ENCODE data around the gene PATL1. TPM values are rescaled to one million over a fixed set of nuclear protein-coding genes. Genes with fewer than 3 reads are reported as not detected.

PATL1 gene
- total and polyA plus RNA-seq, 11 donors = 9.3 to 33.3 (median 23.9) TPM

- intact Hi-C loops (cut with DNase I) = loop anchor here in 5 of 10 donors (5.0 to 10.0 kb wide), 5 partner anchors 76 to 141 kb away; partner anchors contain the start of gene STX3 (in 1 of the 5)
- TF ChIP-seq POLR2A (IDR thresholded peaks at IDR 0.05) (no peak), CTCF (IDR thresholded peaks at IDR 0.05) (no peak)
Observed at GRCh38 chr11:59678813-59679165, 10.0 kb upstream of the PATL1 start.

GRCh38 chr11:59678118-59678812 lies 9.4 kb upstream of the PATL1 start:
- 86 to 92% (median 91%) methylated on average over 2 of the region's 2 CpGs for WGBS, 4 donors
- Histone ChIP-seq H3K4me3 (no peak overlapping the region), H3K4me1 (no peaks in the 10 kb centered on the region), H3K27me3 (peaks cover 0 to 4% (median 0%) of the 10 kb centered on the region in 9 donors), H3K27ac (no peak overlapping the region), H3K36me3 (no peaks in the 10 kb centered on the region), H3K9me3 (no peaks in the 10 kb centered on the region)
- DNase-seq = no peak
- TF ChIP-seq POLR2A (IDR thresholded peaks at IDR 0.05) (no peak), CTCF (IDR thresholded peaks at IDR 0.05) (peak in 1 of 12 donors; percentile 18)
- intact Hi-C loops (cut with DNase I) = loop anchor here in 5 of 10 donors (5.0 to 10.0 kb wide), 5 partner anchors 77 to 141 kb away; partner anchors contain the start of gene STX3 (in 1 of the 5)
- ATAC-seq = no peak

More at GRCh38 chr11:59678813-59679165, 10.0 kb upstream of the PATL1 start:
- WGBS, 4 donors = 84 to 94% (median 93%) methylated on average over 3 of the region's 3 CpGs
- ATAC-seq = no peak
- H3K4me1 ChIP-seq = no peaks in the 10 kb centered on the region
- H3K36me3 ChIP-seq = no peaks in the 10 kb centered on the region
- H3K27me3 ChIP-seq = peaks cover 0 to 4% (median 0%) of the 10 kb centered on the region in 9 donors
- no peaks in the 10 kb centered on the region for H3K9me3 ChIP-seq
- no peak overlapping the region for H3K27ac ChIP-seq
- DNase-seq = no peak
- no peak overlapping the region for H3K4me3 ChIP-seq

- no peaks in the 10 kb centered on the region for H3K9me3 ChIP-seq
- no peak overlapping the region for H3K4me3 ChIP-seq
- no peak for DNase-seq
- H3K27me3 ChIP-seq = no peaks in the 10 kb centered on the region
- no peak for TF ChIP-seq POLR2A (IDR thresholded peaks at IDR 0.05)
- no peak for TF ChIP-seq CTCF (IDR thresholded peaks at IDR 0.05)
- H3K36me3 ChIP-seq = no peaks in the 10 kb centered on the region
- H3K27ac ChIP-seq = no peak overlapping the region
- no peaks in the 10 kb centered on the region for H3K4me1 ChIP-seq
- intact Hi-C loops (cut with DNase I) = loop anchor here in 5 of 10 donors (5.0 to 10.0 kb wide), 5 partner anchors 79 to 139 kb away; partner anchors contain the start of gene STX3 (in 1 of the 5)
- 87 to 88% (median 87%) methylated on average over 8 of the region's 8 CpGs for WGBS, 4 donors
- ATAC-seq = no peak
Observed at GRCh38 chr11:59676205-59676604, 7.4 kb upstream of the PATL1 start.

- H3K4me1 ChIP-seq = peaks cover 0 to 10% (median 7%) of the 10 kb centered on the region in 12 donors
- ATAC-seq = no peak
- no peak overlapping the region for H3K4me3 ChIP-seq
- intact Hi-C loops (cut with DNase I) = loop anchor here in 2 of 10 donors (10.0 kb wide), 3 partner anchors 81 to 129 kb away; partner anchors contain the start of gene STX3 (in 1 of the 2)
- 74 to 82% (median 80%) methylated on average over 2 of the region's 2 CpGs for WGBS, 4 donors
- no peak for TF ChIP-seq POLR2A (IDR thresholded peaks at IDR 0.05)
- TF ChIP-seq CTCF (IDR thresholded peaks at IDR 0.05) = no peak
- H3K27ac ChIP-seq = no peak overlapping the region
- no peaks in the 10 kb centered on the region for H3K36me3 ChIP-seq
- H3K9me3 ChIP-seq = no peaks in the 10 kb centered on the region
- no peaks in the 10 kb centered on the region for H3K27me3 ChIP-seq
- no peak for DNase-seq
Observed at GRCh38 chr11:59674291-59674690, 5.5 kb upstream of the PATL1 start.
